Hindlimb muscle (tissue), 1 donor: Measurements from ENCODE around the gene REM2. TPM values are rescaled to one million over a fixed set of nuclear protein-coding genes. Genes with fewer than 3 reads are reported as not detected.
A peak's percentile ranks its signal among the peaks of the same experiment; 100 is the strongest.
"Not testable (repeated sequence)": the region's sequence is repeated elsewhere in the genome, so short reads cannot be mapped to it uniquely, and the experiment has no call there.

Experiments
- DNase-seq: peaks from one replicate; pipeline ENCODE4 v3.0.0-alpha.2; 2013
- polyA plus RNA-seq: library from polyadenylated mRNA; unstranded; fragments of 120-200 nt; gene quantifications from one replicate; pipeline ENCODE4 v1.2.1, GENCODE V29; 2013; ENCODE audit not compliant: insufficient read length

Gene REM2
- polyA plus RNA-seq, 1 donor = 0.23 TPM

DNA sequence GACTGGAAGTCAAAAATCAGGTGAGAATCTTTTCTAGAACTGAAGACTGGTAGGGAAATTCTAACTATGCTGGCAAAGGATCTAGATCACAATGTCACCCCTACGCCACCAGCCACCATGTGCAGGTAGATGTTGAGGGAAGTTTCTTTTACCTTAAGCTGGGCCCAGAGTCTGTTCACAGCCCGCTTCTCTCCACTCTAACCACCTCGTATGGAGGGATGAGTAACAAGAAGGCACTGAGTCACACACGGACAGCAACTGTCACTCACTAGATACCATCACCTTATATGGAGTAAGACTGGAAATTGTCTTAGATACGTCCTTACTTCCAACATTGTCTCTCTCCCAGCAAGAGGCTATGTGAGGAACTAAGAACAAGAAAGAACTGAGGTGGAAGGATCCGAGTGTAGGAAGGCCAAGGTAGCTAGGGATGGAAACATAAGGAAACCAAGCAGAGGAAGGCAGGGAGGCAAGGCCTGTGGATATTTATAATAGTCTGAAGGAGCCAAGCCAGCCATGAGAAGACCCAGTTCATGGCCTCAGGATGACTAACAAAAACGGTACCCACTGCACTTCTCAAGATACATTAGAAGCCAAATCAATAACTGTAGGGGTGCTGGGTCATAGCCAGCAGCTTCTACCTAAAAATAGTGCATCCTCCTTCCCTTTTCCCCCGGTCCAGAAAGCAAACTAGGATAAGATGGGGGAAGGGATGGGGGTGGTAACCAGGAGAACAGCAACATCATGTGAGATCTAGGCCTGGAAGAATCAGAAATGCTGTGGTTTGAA, 15.5 kb downstream of the REM2 start:
- DNase-seq = no peak

DNA sequence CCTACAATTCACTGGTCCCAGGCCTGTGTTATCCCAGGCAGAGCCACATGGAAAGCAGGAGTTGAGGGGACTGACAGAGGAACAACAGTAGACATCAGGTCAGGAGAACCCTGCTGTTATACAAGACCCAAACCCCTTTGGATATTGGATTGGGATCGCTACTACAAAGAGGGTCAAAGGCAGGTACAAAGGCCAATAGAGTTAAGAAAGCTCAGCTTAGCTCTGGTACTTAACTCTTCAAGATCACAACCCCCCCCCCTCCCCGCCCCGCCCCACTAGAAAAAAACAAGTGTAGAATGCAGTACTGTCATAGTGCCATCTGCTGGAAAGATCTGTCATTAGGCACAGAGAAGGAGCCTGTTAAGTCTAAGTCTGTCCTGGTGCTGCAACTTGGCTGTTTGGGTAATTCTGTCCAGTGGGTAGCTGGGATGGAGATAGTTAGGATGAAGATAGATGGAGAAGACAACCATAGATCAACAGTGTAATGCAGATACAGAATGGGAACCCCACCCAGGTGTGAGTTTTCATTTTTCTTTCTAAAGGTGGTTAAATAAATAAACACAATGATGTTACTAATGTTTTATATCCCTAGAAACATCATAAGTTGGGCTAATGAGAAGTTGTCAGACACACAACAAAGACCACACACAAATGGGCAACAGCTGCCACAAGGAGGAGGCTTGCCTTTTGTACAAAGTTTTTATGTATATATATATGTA, 17.2 kb downstream of the REM2 start:
- DNase-seq = peak; percentile 59

DNA sequence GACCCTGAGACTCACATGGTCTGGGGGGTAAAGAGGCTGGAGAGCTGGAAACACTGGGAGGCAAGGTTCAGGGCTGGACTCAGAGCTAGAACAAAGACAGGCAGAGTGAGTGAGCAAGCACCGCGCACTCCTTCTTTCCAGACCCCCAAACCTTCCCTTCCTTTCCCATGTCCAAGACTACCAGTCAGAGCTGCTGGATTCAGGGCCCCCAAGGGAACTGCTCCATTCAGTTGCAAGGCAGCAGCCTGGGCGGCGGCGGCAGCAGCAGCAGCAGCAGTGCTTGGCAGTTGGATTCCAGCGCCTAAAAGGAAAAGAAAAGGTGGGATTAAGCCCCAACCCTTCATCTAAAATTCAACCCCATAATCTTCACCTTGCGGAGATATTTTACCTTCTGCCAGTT, 18.8 kb downstream of the REM2 start:
- no peak for DNase-seq

DNA sequence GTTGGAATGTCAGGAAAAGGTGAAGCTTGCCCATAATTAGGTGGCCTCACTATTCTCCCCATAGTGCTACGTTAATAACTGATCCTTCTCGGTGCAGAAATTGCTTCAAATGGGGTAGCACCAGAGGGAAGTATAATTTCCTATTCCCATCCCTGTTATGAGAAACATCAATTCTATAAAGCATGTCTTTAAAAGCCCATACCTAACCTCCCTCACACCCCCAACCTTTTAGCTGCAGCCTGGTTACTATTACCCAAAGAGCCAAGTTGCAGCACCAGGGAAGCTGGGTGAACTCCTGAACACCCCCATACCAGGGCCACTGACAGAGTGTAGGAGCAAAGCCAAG, 20.7 kb downstream of the REM2 start:
- no peak for DNase-seq

DNA sequence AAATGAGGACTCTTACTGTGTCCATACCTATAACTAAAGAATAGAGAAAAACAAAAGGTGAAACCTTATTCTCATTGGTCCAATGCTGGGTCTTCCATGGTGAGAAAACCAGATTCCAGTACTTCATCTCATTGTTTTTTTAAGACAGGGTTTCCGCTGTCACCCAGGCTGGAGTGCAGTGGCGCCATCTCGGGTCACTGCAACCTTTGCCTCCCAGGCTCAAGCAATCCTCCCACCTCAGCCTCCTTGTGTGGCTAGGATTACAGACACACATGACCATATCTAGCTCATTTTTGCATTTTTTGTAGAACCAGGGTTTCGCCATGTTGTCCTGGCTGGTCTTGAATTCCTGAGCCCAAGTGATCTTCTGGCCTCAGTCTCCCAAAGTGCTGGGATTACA, 22.6 kb downstream of the REM2 start:
- no peak for DNase-seq

DNA sequence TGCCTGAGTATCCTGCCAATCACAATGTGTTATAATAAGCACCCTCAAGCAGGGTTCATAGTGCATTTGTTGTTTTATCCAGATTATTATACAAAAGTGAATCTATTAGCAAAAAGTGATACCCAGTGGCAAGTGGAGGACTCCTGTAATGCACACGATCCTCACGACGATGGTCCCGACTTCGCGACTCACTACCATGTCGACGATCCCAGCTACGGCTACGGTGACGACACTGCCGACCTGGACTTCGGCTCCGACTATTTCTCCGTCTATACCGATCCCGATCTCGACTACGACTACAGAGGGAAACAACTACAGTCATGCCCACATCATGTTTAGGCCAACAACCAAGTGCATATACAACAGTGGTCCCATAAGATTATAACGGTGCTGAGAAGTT, 23.1 kb downstream of the REM2 start:
- no peak for DNase-seq

DNA sequence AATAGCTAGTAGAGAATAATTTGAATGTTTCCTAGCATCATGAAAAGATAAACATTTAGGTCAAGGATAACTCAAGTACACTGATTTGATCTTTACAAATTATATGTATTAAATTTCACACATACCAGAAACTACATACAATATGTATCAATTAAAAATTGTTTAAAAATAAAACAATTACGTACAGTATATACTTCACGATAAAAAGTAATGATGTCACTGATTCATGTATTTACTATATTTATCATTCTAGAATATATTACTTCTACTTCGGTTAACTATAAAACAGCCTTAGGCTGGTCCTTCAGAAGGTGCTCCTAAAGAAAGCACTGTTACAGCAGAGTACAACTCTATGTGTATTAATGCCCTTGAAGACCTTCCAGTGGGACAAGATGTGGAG, 24.4 kb downstream of the REM2 start:
- no peak for DNase-seq

- no peak for DNase-seq
These were observed 25.6 kb downstream of the REM2 start for GRCh38 chr14:22908601-22909000.

- DNase-seq = no peak
These were observed 27.9 kb downstream of the REM2 start for GRCh38 chr14:22910916-22911315.

DNA sequence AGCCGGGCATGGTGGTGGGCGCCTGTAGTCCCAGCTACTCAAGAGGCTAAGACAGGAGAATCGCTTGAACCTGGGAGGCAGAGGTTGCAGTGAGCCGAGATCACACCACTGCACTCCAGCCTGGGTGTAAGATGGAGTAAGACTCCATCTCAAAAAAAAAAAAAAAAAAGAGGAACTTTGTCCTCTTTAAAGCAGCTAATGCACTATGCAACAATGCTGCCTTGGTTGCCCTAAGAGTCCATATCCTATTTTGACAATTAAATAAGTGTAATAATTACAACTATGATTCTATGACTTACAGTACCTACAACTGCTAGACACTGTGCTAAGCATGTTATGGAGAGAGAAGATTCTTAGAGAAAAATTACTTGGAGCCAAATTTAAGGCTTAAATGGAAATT, 31.8 kb downstream of the REM2 start:
- not testable (repeated sequence) for DNase-seq

DNA sequence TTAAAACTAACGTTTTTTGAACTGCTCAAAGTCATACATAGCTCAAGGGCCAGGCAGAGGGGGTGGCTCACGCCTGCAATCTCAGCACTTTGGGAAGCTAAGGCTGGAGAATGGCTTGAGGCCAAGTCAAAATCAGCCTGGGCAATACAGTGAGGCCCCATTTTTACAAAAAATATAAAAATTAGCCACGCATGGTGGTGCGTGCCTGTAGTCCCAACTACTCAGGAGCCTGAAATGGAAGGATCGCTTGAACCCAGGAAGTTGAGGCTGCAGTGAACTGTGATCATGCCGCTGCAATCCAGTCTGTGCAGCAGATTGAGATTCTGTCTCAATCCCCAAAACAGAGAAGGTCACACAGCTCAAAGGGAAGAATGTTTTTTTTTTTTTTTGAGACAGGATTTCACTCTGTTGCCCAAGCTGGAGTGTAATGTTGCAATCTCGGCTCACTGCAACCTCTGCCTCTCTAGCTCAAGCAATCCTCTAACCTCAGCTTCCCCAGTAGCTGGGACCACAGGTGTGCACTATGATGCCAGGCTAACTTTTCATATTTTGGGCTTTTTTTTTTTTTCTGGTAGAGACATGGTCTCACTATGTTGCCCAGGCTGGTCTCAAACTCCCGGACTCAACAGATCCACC, 33.0 kb downstream of the REM2 start:
- DNase-seq = no peak

GRCh38 chr14:22918804-22919600, 36.0 kb downstream of the REM2 start, which contains the start of gene RBM23:
Gene RBM23 (minus strand): TSS chr14:22919149.
- DNase-seq = peak; percentile 100

DNA sequence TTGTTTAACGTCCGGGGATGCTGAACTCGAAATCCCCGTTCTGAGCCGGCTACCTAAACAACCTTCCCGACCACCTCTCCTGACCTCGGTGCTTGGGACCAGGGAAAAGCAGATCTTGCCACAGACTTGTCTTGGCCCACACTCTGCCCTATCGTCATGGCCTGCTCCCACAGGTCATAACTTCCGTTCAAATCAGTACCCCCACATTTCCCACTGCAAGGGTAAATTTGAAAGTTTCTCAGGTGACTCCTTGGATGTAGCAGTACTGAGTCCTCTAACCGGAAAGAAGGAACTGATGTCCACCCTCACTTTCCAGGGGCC, 36.5 kb downstream of the REM2 start:
- no peak for DNase-seq

DNA sequence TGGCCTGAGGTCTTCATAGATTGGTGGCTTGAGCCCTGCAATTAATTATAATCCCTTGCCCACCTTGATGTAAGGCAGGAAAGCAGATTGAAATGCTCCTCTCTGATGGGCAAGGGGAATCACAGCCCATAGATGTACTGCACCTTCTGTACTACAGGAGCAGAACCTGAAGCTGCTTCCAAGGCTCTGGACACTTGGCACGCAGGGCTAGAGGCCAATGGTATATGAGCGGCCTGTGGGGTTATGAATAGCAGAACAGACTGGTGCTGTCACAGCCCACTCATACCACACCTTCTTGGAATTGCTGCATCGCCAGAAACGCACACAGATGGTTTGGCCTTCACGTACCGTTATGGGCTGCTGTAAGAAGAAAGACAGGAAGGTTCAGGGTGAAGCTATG, 37.7 kb downstream of the REM2 start:
- DNase-seq = no peak

DNA sequence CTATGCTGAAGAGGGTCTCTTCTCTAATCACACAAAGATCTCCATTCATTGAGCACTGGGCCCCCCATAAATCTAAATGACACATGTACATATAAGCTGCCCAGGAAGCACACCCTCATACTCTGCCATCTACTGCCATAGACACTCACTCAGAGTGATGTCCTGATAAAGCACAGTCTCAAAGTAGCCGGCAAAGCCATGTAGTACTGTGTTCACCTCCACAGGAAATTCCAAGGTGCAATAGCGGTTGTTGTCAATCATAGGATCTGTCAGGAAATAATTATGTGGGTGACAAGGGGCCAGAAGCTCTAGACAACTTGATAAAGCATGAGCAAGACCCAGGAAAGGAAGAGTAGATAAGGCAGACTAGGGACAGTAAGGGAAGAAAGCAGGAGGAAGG, 39.3 kb downstream of the REM2 start:
- no peak for DNase-seq

DNA sequence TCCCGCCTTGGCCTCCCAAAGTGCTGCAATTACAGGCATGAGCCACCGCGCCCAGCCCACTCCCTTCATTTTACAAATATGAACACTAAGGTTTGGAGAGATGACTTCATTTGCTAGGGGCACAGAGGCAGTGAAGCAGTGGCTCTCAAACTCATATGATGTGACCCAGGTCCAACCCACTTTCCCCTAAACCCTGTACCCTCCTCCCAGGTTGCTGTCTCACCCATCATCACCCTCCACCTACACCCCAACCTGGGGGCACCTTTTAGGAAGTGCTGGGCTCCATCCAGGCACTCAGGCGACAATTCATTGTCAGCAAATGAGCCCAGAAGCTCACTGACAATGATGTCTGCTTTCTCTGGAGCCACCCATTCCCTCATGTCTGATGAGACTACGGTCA, 40.7 kb downstream of the REM2 start:
- no peak for DNase-seq

- DNase-seq = no peak
These were observed 42.5 kb downstream of the REM2 start for GRCh38 chr14:22925513-22925912.

DNA sequence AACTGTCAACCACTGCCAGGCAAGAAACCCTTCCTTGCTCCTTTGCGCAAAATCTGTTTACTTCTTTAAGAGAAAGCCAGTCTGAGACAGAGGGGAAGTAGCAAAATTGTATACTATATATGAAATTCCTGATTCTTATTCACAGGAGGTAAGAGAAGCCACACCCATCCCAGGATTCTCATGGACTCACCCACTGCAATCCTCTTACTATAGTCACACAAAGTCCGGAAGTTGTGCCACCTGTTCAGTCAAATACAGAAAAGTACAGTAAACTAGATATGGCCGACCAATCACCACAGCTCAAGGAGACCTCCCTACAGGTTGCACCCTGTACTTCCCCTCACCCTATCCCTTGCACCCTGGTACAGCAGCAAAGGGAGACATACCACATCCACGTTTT, 43.3 kb downstream of the REM2 start:
- DNase-seq = no peak

DNA sequence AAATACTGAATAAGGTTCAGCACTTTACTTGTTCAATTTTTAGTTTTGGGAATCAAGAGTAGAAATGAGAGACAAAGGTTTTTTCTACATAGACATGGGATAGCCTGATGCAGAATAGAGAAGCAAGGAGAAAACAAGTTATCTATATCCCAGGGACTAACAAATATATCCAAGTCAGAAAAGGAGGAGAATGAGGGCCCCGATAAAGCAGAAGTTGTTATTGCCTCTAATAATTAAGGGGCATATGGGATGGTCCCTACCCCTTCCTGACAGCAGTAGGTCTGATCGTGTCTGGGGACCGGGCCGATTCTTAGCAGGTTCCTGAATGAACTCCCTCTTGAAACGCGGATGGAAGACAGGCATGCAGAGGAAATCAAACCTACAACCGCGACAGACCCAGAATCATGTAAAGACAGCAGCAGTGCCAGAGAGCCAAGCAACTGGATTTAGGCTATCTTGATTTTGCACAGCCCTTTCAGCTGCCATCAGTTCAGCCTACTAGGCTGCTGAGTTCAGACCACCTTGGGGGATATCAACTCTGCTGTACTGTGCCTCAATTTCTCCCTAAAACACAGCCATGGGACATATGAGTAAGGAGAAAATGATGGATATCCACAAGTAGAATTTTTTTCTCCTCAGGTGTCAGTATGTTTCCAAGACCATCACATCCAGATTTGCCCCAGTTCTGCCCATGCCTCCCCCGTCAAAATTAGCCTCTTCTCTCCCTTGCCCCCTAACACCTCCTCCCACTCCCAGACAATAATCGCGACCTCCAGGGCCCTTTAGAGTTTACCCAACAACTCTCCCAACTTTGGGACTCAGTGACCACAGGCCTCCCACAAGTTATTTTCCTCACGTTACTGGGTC, 45.4 kb downstream of the REM2 start:
- DNase-seq = no peak

DNA sequence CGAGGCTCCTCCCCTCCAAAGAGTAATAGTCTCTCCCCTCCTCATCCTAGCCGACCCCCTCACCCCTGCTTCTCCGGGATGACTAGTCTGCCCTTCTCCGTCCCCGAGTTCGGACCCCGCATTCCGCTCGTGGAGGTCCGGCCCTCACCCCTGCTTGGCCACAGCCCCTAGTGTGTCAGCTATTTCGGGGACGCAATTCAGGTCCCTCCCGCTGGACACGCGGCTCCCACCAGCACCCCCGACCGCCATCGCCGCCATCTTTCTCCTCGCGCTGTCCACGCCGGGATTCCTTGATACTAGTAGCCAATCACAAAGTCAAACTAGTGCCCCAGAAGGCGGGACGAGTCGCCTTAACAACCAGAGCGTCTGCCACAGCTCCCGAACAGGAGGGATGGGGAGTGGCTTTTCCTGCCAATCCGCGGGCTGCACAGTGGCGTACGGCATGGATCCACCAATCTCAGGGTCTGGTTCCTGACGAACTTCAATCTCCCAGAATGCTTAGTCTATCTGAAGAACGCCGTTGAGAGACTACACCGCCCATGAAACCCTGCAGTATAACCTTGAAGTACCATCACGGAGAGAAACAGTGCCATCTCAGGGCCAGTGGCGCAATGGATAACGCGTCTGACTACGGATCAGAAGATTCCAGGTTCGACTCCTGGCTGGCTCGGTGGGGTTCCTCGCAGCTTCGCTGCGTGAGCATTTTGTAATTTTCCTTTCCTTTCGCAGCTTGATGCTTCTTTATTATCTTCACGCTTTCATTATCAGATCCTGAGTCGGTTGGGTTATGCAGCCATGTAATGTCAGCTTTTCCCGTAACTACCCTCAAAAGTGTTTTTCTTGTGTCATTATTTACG, 46.3 kb downstream of the REM2 start, which contains the start of gene PRMT5:
Gene PRMT5 (minus strand): TSS at position 273 of the 857 bp plus-strand sequence. CDS start 15 bp downstream, at position 258.
- DNase-seq = peak; percentile 99

DNA sequence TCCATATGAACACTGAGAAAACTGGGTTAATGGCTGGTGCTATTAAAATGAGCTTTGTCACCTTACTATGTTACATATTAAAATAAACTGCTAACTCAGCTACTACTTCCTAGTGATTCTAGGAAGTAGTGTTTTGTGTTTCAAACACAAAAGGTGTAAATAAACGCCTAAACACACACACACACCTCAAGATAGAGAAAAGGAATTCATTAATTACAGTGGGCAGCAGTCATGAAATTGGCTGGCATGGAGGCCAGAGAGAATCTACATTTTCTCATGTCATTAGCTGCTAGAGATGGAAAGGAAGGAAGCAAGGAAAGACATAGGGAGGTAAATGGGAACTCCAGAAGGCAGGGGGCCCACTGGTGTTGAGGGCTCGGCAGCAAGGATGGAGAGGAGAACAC, 46.9 kb downstream of the REM2 start:
- no peak for DNase-seq
